K562 (cell line): Measurements from ENCODE around the gene U2SURP. TPM values are rescaled to one million over a fixed set of nuclear protein-coding genes. Genes with fewer than 3 reads are reported as not detected.

Source experiments
- CBX3 ChIP-seq, 2 experiments: IDR thresholded peaks; 1 replicate in 1 of 2; 2 replicates in 1 of 2; pipeline ENCODE4 v1.6.1; 2012; ENCODE audit warnings: inconsistent platforms in 2 of 2, low read length in 2 of 2, borderline replicate concordance in 1 of 2, control low read depth in 1 of 2
- DNMT1 ChIP-seq: fragments of 450-650 bp; IDR thresholded peaks from 2 replicates; pipeline ENCODE4 v1.6.1; 2016; ENCODE audit warnings: antibody characterized with exemption, mild to moderate bottlenecking
- OTX1 ChIP-seq: fragments of 450-650 bp; formaldehyde crosslinking; IDR thresholded peaks from 2 replicates; pipeline ENCODE4 v1.4.0; 2022; ENCODE audit warnings: mild to moderate bottlenecking
- PHB ChIP-seq: fragments of 250-450 bp; sonication (Bioruptor Pico); IDR thresholded peaks from 2 replicates; pipeline ENCODE4 v1.5.0; 2021
- PHB2 ChIP-seq: fragments of 450-650 bp; IDR thresholded peaks from 2 replicates; pipeline ENCODE4 v1.6.1; 2017; ENCODE audit warnings: low read depth
- U2AF1 ChIP-seq: fragments of 200-400 bp; formaldehyde crosslinking; optimal IDR thresholded peaks from 2 replicates; pipeline ENCODE3; 2017; ENCODE audit warnings: mild to moderate bottlenecking, low read depth, low read length, moderate library complexity
- ZFX ChIP-seq: sonication (generic); formaldehyde crosslinking; IDR thresholded peaks from 2 replicates; pipeline ENCODE4 v1.8.0; 2022; ENCODE audit warnings: mild to moderate bottlenecking, missing genetic modification reagents, moderate library complexity
- ZNF23 ChIP-seq: fragments of 250-450 bp; sonication (Bioruptor Pico); IDR thresholded peaks from 2 replicates; pipeline ENCODE4 v1.4.0; 2020; ENCODE audit warnings: mild to moderate bottlenecking
- ZNF695 ChIP-seq: fragments of 450-650 bp; formaldehyde crosslinking; IDR thresholded peaks from 2 replicates; pipeline ENCODE4 v1.4.0; 2020; ENCODE audit warnings: mild to moderate bottlenecking, moderate library complexity
- polyA plus RNA-seq, 8 experiments: library from polyadenylated mRNA; depleted of rRNA in 4 of 8; stranded (reverse) in 5 of 8; unstranded in 3 of 8; fragments of >200 nt; fragmentation: Nextera tagmentation in 2 of 8; fragmentation: Illumina TruSeq in 1 of 8; extraction: Ambion mirVana in 2 of 8; extraction: Trizol in 1 of 8; gene quantifications; 2 replicates each; pipeline versions ENCODE4 v1.2.1 to v1.2.3, GENCODE V29; 2011 to 2014; ENCODE audit warnings: inconsistent platforms in 1 of 8, missing spikeins in 1 of 8
- total RNA-seq, 7 experiments: library from RNA; depleted of rRNA in 6 of 7; stranded (reverse); fragments of >200 nt in 6 of 7; fragmentation: Illumina TruSeq in 2 of 7; extraction: Trizol in 2 of 7; gene quantifications; 2 replicates each; pipeline versions ENCODE4 v1.2.1 to v1.2.3, GENCODE V29; 2011 to 2021; ENCODE audit warnings: low replicate concordance in 1 of 7
- TF ChIP-seq, protein P1 (sequence below): fragments of 250-450 bp; sonication (Bioruptor Pico); IDR thresholded peaks from 2 replicates; pipeline ENCODE4 v1.8.0; 2021; ENCODE audit warnings: borderline replicate concordance, mild to moderate bottlenecking, moderate library complexity; ENCODE audit not compliant: poor library complexity, severe bottlenecking
- TF ChIP-seq, protein P2 (sequence below): fragments of 150-350 bp; IDR thresholded peaks from 2 replicates; pipeline ENCODE4 v1.6.1; 2014; ENCODE audit warnings: low read depth, mild to moderate bottlenecking, low read length, borderline replicate concordance
- TF ChIP-seq, protein P3 (sequence below): fragments of 250-450 bp; sonication (Bioruptor Pico); IDR thresholded peaks from 2 replicates; pipeline ENCODE4 v1.4.0; 2020; ENCODE audit warnings: borderline replicate concordance
- TF ChIP-seq, protein P4 (sequence below): fragments of 450-650 bp; IDR thresholded peaks from 2 replicates; pipeline ENCODE4 v1.6.1; 2018; ENCODE audit not compliant: partially characterized antibody

U2SURP gene
- total and polyA plus RNA-seq, 9 of the 15 experiments (the other 6 are each of a cell fraction or from before 2014, with no cell fraction given): 128 to 322 (median 191) TPM

DNA sequence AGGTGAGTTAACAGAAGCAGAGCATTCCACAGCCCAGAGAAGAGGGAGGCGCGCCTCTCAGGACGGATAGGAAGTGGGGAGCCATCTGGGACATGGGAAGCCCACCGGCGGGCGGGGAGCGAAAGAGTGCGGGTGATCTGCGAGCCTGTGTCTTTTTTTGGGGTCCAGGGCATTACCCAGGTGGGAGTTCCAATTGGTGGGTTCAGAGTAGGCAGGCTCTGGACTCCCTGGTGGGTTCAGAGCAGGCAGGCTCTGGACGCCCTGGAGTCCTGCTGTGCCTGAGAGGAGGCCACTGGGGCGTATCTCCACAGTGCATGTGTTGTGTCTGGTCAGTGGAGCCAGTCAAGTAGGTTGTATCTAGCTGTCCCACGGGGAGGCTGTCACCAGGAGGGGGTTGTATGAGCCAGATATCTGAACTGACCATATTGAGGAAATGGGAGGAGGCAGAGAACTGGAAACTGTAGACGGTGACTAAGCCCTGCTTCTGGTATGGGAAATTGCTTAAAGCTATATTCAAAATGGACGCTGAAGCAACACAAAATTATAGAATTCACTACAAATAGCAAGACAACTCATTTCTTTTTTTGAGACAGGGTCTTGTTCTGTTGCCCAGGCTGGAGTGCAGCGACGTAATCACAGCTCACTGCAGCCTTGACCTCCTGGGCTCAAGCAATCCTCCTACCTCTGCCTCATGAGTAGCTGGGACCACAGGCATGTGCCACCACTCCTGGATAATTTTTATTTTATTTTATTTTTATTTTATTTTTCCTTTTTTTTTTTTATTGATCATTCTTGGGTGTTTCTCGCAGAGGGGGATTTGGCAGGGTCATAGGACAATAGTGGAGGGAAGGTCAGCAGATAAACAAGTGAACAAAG is 83.7 kb downstream of the U2SURP start (continued):
- TF ChIP-seq, protein P1, sequence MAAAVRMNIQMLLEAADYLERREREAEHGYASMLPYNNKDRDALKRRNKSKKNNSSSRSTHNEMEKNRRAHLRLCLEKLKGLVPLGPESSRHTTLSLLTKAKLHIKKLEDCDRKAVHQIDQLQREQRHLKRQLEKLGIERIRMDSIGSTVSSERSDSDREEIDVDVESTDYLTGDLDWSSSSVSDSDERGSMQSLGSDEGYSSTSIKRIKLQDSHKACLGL (CRISPR knock-in tag): no peak
- no peak for TF ChIP-seq U2AF1
- no peak for TF ChIP-seq ZFX (CRISPR knock-in tag)
- TF ChIP-seq DNMT1: no peak
- no peak for TF ChIP-seq PHB (CRISPR knock-in tag)
- TF ChIP-seq, protein P2, sequence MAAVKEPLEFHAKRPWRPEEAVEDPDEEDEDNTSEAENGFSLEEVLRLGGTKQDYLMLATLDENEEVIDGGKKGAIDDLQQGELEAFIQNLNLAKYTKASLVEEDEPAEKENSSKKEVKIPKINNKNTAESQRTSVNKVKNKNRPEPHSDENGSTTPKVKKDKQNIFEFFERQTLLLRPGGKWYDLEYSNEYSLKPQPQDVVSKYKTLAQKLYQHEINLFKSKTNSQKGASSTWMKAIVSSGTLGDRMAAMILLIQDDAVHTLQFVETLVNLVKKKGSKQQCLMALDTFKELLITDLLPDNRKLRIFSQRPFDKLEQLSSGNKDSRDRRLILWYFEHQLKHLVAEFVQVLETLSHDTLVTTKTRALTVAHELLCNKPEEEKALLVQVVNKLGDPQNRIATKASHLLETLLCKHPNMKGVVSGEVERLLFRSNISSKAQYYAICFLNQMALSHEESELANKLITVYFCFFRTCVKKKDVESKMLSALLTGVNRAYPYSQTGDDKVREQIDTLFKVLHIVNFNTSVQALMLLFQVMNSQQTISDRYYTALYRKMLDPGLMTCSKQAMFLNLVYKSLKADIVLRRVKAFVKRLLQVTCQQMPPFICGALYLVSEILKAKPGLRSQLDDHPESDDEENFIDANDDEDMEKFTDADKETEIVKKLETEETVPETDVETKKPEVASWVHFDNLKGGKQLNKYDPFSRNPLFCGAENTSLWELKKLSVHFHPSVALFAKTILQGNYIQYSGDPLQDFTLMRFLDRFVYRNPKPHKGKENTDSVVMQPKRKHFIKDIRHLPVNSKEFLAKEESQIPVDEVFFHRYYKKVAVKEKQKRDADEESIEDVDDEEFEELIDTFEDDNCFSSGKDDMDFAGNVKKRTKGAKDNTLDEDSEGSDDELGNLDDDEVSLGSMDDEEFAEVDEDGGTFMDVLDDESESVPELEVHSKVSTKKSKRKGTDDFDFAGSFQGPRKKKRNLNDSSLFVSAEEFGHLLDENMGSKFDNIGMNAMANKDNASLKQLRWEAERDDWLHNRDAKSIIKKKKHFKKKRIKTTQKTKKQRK: no peak
- TF ChIP-seq ZNF695 (CRISPR knock-in tag): no peak
- TF ChIP-seq, protein P3, sequence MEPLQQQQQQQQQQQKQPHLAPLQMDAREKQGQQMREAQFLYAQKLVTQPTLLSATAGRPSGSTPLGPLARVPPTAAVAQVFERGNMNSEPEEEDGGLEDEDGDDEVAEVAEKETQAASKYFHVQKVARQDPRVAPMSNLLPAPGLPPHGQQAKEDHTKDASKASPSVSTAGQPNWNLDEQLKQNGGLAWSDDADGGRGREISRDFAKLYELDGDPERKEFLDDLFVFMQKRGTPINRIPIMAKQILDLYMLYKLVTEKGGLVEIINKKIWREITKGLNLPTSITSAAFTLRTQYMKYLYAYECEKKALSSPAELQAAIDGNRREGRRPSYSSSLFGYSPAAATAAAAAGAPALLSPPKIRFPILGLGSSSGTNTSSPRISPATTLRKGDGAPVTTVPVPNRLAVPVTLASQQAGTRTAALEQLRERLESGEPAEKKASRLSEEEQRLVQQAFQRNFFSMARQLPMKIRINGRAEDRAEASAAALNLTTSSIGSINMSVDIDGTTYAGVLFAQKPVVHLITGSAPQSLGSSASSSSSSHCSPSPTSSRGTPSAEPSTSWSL (CRISPR knock-in tag): no peak
- peak in 1 of 2 experiments; percentile 85; a peak in 1 of 3 replicates for TF ChIP-seq CBX3 (IDR thresholded peaks at IDR 0.05; ENCODE audit: borderline replicate concordance in 1 of 2, low read length in 2 of 2)
- peak; percentile 98 for TF ChIP-seq PHB2
- TF ChIP-seq, protein P4, sequence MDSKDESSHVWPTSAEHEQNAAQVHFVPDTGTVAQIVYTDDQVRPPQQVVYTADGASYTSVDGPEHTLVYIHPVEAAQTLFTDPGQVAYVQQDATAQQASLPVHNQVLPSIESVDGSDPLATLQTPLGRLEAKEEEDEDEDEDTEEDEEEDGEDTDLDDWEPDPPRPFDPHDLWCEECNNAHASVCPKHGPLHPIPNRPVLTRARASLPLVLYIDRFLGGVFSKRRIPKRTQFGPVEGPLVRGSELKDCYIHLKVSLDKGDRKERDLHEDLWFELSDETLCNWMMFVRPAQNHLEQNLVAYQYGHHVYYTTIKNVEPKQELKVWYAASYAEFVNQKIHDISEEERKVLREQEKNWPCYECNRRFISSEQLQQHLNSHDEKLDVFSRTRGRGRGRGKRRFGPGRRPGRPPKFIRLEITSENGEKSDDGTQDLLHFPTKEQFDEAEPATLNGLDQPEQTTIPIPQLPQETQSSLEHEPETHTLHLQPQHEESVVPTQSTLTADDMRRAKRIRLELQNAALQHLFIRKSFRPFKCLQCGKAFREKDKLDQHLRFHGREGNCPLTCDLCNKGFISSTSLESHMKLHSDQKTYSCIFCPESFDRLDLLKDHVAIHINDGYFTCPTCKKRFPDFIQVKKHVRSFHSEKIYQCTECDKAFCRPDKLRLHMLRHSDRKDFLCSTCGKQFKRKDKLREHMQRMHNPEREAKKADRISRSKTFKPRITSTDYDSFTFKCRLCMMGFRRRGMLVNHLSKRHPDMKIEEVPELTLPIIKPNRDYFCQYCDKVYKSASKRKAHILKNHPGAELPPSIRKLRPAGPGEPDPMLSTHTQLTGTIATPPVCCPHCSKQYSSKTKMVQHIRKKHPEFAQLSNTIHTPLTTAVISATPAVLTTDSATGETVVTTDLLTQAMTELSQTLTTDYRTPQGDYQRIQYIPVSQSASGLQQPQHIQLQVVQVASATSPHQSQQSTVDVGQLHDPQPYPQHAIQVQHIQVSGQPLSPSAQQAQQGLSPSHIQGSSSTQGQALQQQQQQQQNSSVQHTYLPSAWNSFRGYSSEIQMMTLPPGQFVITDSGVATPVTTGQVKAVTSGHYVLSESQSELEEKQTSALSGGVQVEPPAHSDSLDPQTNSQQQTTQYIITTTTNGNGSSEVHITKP: peak; percentile 65
- peak; percentile 71; the same call in 1 of the 2 replicates for TF ChIP-seq ZNF23 (CRISPR knock-in tag)
- TF ChIP-seq OTX1: peak; percentile 78; the same call in 1 of the 2 replicates
